SK-N-DZ (cell line): ENCODE data around the gene BSDC1.

ENCODE experiments used
- DNase-seq: peaks from one replicate; pipeline ENCODE4 v3.0.0-alpha.2; 2015; ENCODE audit warnings: low spot score

BSDC1 gene

DNA sequence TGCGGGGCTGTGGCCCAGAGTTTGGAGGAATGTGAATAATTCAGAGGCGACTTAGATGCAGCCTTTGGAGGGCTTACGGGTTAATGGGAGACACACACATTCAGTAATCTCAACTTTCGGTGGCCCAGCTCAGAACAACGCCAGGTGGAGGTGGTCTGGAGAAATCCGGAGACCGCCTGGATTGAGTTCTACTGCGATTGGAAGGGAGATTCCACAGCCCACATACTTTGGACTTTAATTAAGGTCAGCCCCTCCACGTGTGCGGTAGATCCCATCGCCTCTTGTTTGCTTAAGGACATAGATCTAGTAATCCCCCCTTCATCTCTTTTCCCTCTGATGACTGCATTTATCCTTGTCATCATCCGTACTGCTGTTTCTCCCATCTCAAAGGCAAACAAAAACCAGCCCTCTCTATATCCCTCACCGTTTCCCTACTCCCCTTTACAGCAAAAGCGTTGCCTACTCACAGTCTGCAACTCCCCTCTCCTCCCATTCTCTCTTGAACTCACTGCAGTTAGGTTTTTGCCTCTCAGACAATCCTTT, 720 bp upstream of the BSDC1 start:
- no peak for DNase-seq

DNA sequence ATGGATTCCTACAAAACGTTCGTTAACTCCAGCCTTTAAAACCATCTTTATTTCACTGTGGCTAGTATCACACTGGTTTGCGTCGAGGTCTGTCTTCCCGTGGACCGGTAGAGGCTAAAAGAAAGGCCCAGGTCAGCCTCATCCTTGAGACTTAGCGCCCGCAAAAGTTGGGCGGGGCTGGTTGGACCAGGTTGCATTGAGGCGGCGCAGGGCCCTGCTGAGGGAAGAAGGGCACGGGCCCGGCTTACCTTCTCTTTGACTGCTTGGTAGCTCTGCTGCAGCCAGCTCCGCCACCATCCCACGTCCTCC, 455 bp downstream of the BSDC1 start:
- DNase-seq = no peak

DNA sequence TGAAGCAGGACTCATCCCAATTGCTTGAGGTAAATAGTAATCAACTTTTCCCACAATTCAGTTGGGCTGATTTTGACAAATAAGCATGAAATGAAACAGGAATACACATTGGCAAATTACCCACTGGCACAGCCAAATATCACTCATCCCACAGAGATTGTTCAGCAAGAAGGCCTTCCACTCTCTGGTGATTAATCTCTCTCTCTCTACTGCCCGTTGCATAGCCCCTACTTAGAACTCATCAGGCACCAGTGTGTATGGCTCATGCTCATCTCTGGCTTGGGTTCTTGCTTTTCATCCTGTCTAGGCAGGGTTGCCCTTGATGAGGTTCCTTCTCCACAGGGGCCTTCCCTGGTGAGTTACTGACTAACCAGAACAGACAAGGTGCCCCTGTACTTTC, 1.1 kb downstream of the BSDC1 start:
- no peak for DNase-seq

DNA sequence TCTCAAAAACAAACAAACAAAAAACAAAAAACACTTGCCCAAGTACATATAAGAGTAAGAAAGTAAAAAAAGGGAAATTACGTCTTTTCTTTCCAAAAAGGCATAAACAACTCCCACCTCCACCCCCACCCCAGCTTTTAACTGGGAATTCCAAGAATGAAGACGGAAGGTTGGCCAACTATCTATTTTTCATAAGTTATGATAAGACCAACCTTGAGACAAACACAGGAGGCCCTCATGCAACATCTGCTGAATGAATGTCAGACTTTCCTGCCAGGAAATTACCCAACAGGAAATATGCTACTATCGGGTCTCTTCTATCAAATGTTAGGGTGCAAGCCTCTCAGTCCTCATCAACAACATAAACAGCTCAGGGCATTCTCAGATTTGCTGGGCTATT, 1.9 kb downstream of the BSDC1 start:
- DNase-seq = no peak

DNA sequence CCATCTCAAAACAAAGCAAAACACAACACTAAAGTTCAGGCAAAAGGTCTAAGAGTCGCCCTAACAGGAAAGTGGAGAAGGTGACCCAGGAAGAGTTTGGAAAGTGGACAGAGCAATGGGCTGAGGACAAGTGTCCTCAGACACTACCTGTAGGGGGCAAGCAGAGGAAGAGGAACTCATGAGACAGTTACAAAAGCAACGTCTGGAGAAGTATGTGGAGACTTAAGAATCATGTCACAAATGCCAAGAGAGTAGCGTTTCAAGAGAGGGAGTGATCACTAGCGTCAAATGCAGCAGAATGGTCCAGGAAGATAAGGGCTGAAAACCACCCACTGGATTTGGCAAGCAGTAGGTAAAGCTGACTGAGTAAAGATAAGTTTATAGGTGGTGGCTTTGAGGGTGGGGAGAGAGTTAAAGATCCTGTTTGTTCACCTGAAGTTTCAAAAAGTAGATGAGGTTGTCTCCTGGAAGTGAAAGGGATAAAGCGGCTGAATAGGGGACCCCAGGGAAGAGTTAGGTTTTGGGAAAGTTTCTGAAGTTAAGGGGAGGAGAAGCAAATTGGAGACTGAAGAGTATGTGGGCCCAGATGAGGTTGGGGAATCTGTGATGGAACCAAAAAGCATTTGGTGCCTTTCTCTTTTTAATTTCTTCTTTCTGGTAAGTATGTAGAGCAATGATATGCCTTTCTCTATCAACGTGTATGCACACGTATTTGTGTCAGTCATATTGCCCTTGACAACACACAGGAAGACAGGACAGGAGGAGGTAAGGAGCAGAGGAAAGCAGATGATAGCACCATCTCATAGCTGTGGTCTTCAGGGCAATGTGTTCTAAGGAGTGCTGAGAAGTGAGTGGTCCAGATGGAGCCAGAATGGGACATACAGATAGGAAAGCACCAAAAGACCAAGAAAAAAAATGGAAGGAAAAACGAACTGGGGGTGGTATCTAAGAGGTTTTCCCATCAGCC, 3.1 kb downstream of the BSDC1 start:
- no peak for DNase-seq

DNA sequence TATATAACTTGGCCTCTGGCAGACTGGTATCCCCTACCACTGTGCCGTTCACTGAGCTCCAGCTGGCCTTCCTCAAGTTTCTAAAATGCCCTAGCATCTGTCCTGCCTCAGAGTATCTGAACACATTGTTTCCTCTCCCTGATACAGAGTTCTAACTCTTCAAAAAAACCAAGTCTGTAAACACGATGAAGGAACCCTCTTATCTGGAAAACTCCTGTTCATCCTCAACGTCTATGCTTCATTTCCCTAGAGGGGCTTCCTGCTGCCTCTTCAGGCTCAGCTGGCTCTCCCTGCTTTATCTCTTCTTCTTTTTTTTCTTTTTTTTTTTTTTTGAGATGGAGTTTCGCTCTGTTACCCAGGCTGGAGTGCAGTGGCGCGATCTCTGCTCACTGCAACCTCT, 5.6 kb downstream of the BSDC1 start:
- DNase-seq = no peak

DNA sequence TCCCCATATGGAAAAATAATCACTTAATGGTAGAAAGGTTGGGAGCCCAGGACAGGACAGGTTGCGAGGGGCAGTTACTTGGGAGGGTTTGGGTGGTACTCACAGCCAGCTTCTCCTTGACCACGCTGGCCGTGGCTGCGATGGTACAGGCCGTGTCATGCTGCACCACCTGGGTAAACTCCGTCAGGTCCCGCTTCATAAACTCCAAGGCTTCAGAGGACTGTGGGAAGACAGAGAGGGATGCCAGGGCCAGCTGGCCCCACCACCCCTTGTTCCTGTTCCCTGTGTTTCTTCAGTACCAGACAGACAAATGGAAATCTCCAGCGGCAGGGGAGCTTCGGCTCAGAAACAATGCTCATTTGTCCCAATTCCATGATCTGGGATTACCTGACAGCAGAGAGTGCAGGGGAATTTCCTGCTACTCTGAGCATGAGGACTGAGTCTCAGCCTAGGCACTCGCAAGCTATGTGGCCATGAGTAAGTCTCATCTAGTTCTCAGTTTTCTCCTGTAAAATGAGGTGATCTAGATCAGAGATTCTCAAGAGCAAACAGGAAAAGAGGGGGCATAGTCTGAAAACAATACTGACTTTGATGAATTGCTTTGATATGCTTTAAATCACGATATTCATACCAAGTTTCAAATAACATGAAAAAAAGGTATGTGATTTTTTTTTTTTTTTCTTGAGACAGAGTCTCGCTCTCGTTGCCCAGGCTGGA, 7.4 kb downstream of the BSDC1 start:
- DNase-seq = no peak

DNA sequence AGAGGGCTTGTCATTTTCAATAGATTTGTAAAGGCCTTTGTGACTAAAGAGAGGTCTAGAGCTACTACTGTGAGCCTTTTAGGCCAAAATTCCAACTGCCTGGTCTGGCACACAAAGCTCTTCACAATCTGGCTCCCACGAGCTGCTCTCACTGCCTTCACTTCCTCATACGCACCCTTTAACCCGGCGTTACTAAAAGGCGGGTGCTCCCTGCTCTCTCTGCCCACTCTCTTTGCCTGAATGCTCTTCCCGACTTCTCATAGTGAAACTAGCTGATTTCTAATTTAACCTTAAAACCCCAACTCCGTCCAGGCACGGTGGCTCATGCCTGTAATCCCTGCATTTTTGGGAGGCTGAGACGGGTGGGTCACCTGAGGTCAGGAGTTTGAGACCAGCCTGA, 14.2 kb downstream of the BSDC1 start:
- no peak for DNase-seq

DNA sequence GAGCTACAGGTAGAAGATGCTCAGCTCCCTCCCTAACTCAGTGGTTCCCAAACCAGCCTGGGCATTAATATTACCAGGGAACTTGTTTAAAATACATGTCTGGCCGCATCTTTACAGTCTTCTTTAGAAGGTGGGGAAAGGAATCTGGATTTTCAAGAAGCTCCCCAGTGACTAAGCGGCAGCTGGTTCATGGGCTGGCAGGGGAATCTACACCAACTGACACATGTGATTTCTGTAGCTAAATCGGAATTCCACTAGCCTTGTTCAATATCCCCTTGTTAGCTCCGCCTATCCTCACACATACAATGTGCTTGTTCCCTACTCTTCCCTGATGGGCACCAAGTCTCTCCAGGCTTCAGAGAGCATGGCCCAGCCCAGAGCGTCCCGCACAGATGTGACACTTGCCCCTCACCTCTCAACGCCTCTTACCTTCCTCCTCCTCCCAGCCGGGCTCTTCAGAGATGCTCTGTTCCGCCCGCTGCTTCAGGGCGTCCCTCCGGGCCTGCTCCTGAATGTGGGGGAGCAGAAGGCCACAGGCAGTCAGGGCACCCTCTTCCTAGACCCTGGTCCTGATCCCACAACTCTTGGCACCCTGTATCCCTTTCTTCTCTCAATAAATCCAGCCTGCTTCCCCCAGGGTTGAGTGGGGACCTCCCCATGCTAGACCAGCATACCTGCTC, 16.6 kb downstream of the BSDC1 start:
- no peak for DNase-seq

DNA sequence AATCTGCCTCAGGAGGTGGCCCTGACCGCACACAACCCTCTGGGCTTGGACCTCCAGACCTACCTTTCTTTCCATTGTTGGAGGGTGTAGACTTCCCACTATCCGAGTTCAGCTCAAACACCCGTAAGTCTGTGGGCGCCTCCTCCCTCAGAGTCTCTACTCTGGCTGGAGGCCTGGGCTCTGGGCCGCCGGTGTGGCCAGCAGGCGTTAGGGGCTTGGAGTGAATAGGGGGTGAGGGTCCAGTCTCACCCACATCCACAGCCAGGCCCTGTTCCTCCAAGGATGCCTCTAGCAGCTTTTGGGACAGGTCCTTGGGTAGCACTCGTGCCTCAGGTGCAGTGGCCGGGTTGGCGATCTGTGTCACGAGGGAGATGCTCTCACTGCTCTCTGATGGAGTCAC, 18.0 kb downstream of the BSDC1 start:
- DNase-seq = no peak

DNA sequence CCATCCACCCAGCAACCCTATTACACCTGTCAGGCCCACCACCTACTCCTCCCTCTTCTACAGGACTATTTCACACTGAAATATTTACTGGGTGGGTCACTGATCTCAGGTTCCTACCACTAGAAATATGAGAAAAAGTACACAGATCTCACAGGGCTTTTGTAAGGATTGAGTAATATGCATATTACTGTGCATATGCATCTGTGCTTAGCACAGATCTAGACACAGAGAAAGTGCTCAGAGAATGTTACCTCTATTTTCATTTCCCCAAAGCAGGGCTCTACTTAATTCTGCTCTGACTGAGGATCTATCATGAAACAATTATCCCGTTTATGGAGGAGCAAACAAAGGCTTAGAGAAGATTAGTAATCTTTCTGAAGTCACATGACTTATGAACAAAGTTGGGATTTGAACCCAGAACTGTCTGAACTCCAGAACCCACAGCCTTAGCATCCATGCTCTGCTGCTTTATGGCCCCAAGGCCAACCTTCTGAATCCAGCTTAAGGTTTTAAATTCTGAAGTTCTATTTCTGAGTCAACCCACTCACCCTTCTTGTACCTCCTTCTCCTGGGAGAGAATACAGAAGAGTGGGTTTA, 20.1 kb downstream of the BSDC1 start:
- DNase-seq = no peak

DNA sequence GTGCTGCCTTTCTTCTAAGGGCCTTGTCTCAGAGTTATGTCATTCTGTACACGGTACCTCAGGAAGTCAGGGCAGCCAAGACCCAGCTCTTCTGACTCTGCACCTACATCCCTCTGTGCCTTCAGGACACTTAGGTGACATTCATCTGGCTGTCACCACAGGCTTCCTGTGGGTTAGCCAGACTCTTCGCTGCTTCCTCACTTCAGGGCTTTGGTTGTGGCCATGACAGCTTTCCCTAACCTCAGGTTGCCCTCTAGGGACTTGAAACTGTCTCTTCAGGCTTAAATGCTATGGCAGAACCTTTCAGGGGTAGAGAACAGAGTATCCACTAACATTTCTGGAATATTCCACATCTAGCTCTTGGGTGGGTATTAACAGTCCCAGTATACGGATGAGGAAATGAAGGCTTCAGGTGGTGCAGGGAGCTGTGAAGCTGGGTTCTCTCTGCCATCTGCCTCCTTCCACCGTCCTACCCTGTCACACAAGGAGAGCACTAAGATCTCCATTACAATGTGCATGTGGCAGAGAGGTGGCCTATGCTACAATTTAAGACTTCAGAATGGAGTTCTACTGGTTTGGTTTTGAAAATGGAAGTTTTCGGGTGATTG, 22.0 kb downstream of the BSDC1 start:
- no peak for DNase-seq

DNA sequence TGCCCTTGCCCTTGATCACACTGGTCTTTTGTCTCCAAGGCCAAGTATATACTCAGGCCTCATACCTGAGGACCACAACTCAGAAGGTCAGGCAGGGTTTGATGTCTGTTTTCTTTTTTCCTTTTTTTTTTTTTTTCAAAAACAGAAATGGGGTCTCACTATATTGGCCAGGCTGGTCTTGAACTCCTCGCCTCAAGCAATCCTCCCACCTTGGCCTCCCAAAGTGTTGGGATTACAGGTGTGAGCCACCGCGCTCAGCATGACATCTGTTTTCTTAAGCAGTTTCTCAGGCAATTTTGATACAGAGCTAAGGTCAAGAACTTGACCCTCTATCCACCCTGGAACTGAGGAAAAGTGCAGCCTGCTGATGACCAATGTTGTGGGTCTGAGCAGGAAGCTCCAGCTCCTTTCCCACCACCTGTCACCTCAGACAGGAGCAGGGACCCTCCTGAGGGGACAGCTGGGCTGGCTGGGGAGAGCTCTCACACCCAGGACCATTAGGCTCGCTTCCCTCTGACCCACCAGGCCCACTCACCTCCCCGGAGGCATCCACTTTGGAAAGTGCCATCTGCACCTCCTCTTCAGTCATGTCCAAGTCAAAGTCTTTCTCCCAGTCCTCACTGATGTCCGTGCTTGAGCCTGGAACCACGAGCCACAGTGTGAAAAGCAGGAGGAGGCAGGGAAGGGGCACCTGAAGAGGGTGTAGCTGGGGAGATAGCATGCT, 26.2 kb downstream of the BSDC1 start:
- no peak for DNase-seq

DNA sequence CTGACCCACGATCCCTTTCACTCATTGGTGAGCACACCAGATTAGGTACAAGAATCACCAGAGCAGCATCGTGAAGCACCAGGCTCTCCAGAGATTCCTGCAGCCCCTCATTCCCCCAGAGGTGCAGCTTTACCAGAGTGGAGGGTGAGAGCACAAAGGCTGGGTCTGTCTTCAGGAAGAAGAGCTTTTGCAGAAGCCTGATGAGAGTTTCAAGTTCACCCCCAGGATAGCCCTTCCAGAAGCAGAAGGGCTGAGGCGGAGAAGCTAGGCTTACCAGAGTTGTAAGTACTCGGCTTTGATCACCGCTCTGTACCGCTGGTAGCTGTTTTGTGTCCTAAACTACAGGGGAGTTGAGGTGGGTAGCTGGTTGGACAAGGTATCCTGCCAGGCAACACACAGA, 28.8 kb downstream of the BSDC1 start:
- DNase-seq = no peak

DNA sequence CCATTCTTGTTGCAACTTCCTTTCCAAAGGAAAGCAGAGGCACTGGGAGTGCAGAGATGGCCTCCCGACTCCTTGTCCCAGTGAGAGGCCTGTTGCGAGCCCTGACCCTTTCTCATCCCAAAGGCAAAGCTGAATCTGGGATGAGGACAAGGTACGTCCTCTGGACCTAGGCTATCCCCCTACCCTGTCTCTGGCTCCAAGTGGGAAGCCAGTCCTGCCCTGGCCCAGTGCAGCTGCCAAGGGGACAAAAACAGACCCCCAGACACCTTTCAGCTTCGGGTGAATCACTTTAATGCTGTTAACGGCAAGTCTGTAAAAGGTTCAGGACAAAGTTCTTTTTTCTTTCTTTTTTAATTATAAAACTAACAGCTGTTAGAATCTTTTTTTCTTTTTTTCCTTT, 29.4 kb downstream of the BSDC1 start:
- no peak for DNase-seq

DNA sequence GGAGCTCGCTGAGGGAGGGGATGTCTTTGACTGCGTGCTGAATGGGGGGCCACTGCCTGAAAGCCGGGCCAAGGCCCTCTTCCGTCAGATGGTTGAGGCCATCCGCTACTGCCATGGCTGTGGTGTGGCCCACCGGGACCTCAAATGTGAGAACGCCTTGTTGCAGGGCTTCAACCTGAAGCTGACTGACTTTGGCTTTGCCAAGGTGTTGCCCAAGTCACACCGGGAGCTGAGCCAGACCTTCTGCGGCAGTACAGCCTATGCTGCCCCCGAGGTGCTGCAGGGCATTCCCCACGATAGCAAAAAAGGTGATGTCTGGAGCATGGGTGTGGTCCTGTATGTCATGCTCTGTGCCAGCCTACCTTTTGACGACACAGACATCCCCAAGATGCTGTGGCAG, 30.5 kb downstream of the BSDC1 start:
- no peak for DNase-seq

DNA sequence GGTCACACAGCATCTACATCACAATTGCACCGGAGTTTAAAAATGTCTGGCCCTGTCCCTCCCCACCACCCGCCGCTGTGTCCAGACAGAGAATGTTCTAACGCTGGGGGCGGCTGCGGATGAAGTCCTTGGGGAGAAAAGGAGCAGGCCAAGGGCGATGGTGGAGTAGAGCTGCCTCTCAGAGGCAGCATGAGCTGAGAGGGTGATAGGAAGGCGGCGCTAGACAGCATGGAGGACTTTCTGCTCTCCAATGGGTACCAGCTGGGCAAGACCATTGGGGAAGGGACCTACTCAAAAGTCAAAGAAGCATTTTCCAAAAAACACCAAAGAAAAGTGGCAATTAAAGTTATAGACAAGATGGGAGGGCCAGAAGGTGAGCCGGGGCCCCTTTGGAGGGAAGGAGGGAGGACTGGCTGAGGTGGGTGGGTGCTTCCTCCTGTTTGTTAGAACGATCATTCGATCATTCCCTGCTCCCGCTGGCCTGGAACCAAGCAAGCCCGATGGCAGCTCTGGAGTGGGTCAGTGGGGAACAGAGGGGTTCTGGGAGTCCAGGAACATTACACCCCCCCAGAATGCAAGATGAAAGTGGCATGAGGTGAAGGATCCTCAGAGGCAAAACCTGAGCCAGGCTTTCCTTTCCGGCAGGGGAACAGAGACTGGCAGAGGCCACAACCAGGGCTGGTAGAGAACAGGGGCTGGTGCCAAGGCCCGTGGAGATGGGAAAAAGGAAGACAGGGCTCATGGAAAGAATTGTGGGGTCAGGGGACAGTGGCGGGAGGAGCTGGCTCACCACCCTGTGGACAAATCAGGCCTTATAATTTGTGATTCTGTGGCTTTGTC, 31.5 kb downstream of the BSDC1 start, which contains the start of the genes FAM229A and TSSK3:
TSS of gene FAM229A (minus strand) at position 12 of the 840 bp plus-strand sequence. CDS start 394 bp downstream, outside the sequence.
TSS of gene TSSK3 (plus strand) at position 66 of the 840 bp plus-strand sequence. CDS start at position 229, 163 bp downstream.
- no peak for DNase-seq

DNA sequence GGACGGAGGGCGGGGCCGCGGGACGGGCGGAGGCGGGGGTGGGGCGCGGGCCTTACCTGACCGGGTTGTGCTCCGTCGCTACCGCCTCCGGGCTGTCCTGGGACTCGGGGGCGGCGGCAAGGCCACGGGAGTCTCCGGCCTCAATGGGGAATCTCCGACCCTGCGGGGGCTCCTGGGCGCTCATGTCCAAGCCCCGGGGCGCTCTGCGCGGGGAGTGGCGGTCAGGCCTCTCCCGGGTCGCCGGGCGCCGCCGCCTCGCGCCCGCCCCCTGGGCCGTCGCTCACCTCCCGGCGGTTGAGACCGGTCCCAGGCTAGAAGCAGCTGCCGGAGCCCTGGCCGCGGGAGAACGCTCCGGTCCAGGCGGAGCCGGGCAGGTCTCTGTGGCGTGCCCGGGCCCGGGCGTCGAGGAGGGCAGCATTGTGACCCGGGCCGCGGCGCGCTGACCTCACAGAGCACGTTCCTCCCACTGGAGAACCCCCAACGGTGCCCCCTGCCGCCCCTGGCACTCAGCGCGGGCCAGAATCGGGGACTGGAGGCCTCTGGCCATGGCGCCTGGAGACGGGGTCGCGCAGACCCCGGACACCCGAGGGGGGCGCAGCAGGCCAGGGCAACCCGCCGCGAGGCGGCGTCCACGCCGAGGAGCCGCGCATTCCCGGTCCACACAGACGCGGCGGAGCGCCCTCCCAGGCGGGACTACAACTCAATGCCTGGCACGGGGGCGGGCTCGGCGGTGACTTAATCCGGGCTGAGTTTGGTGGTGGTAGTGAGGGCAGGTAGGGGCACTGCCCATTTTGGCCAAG, 32.4 kb downstream of the BSDC1 start:
- no peak for DNase-seq

DNA sequence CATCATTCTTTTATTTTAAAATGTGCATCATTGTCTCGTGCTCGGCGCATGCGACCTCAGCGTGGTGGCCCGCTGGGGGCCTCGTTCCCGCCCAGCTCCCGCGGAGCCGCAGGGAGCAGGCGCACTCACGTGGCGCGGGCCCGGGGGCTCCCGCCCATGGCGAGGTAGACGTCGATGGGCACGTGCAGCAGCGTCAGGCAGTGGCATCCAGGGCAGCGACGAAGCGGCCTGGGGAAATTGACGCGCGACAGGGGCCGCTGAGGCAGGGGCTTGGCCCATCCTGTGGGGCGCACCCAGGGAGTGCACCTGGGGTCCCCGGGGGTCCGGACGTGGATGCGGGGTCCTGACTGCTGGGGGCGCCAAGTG, 33.0 kb downstream of the BSDC1 start:
- no peak for DNase-seq
